SK-N-SH treated with all-trans-retinoic acid at 6 μM for 48 hours (cell line): ENCODE measurements around the gene ZNF660.

Experiments used
- ATAC-seq: fragments of 200-7000 bp; cut with Tn5 transposase; 3 replicates; pipeline ENCODE4 v1.9.1; 2020; ENCODE audit warnings: mild to moderate bottlenecking, moderate library complexity
- ARNTL ChIP-seq: fragments of 450-650 bp; formaldehyde crosslinking; IDR thresholded peaks from 2 replicates; pipeline ENCODE4 v1.5.0; 2020; ENCODE audit warnings: low read depth, mild to moderate bottlenecking, moderate library complexity, borderline replicate concordance
- BACH2 ChIP-seq: fragments of 250-450 bp; sonication (Bioruptor Pico); IDR thresholded peaks from 2 replicates; pipeline ENCODE4 v1.9.0; 2021; ENCODE audit warnings: mild to moderate bottlenecking, borderline replicate concordance
- CREB5 ChIP-seq: fragments of 250-450 bp; sonication (Bioruptor Pico); IDR thresholded peaks from 2 replicates; pipeline ENCODE4 v1.5.1; 2020; ENCODE audit warnings: low read depth, mild to moderate bottlenecking, moderate library complexity
- CSDC2 ChIP-seq: fragments of 250-450 bp; sonication (Bioruptor Pico); IDR thresholded peaks from 2 replicates; pipeline ENCODE4 v1.5.0; 2020; ENCODE audit warnings: mild to moderate bottlenecking, moderate library complexity
- CSRNP3 ChIP-seq: fragments of 250-450 bp; sonication (Bioruptor Pico); IDR thresholded peaks from 2 replicates; pipeline ENCODE4 v1.5.1; 2021; ENCODE audit warnings: mild to moderate bottlenecking, moderate library complexity
- ESRRG ChIP-seq: fragments of 250-450 bp; sonication (Bioruptor Pico); IDR thresholded peaks from 2 replicates; pipeline ENCODE4 v1.6.1; 2021; ENCODE audit warnings: mild to moderate bottlenecking
- GLIS3 ChIP-seq: fragments of 250-450 bp; sonication (Bioruptor Pico); IDR thresholded peaks from 2 replicates; pipeline ENCODE4 v1.5.0; 2020; ENCODE audit warnings: mild to moderate bottlenecking, moderate library complexity
- ISL1 ChIP-seq: fragments of 250-450 bp; sonication (Bioruptor Pico); IDR thresholded peaks from 2 replicates; pipeline ENCODE4 v2.1.2; 2022; ENCODE audit warnings: mild to moderate bottlenecking, moderate library complexity
- OSR1 ChIP-seq: fragments of 250-450 bp; sonication (Bioruptor Pico); IDR thresholded peaks from 2 replicates; pipeline ENCODE4 v1.8.0; 2022; ENCODE audit warnings: moderate library complexity, mild to moderate bottlenecking, inconsistent platforms
- POU6F1 ChIP-seq: fragments of 250-450 bp; sonication (Bioruptor Pico); IDR thresholded peaks from 2 replicates; pipeline ENCODE4 v1.8.0; 2021; ENCODE audit warnings: low read depth, mild to moderate bottlenecking, moderate library complexity, borderline replicate concordance
- PPARA ChIP-seq: fragments of 250-450 bp; sonication (Bioruptor Pico); IDR thresholded peaks from 2 replicates; pipeline ENCODE4 v1.5.0; 2020; ENCODE audit warnings: mild to moderate bottlenecking, borderline replicate concordance
- RARB ChIP-seq: fragments of 250-450 bp; sonication (Bioruptor Pico); IDR thresholded peaks from 2 replicates; pipeline ENCODE4 v1.8.0; 2021; ENCODE audit warnings: mild to moderate bottlenecking, moderate library complexity
- SNAI2 ChIP-seq: fragments of 250-450 bp; sonication (Bioruptor Pico); IDR thresholded peaks from 2 replicates; pipeline ENCODE4 v1.5.0; 2020; ENCODE audit warnings: mild to moderate bottlenecking, moderate library complexity
- TCF4 ChIP-seq: fragments of 250-450 bp; sonication (Bioruptor Pico); IDR thresholded peaks from 2 replicates; pipeline ENCODE4 v1.8.0; 2021; ENCODE audit warnings: mild to moderate bottlenecking, moderate library complexity, borderline replicate concordance
- TOX ChIP-seq: fragments of 250-450 bp; sonication (Bioruptor Pico); IDR thresholded peaks from 2 replicates; pipeline ENCODE4 v1.8.0; 2021; ENCODE audit warnings: mild to moderate bottlenecking, moderate library complexity, borderline replicate concordance
- TSHZ2 ChIP-seq: fragments of 250-450 bp; sonication (Bioruptor Pico); IDR thresholded peaks from 2 replicates; pipeline ENCODE4 v1.5.0; 2020; ENCODE audit warnings: mild to moderate bottlenecking, moderate library complexity
- ZC3H10 ChIP-seq: fragments of 250-450 bp; sonication (Bioruptor Pico); IDR thresholded peaks from 2 replicates; pipeline ENCODE4 v1.5.1; 2021; ENCODE audit warnings: mild to moderate bottlenecking, moderate library complexity
- ZFP3 ChIP-seq: fragments of 250-450 bp; sonication (Bioruptor Pico); IDR thresholded peaks from 2 replicates; pipeline ENCODE4 v1.5.0; 2020; ENCODE audit warnings: mild to moderate bottlenecking, moderate library complexity
- ZFP30 ChIP-seq: fragments of 450-650 bp; formaldehyde crosslinking; IDR thresholded peaks from 2 replicates; pipeline ENCODE4 v1.5.0; 2022; ENCODE audit warnings: mild to moderate bottlenecking, moderate library complexity
- ZNF565 ChIP-seq: fragments of 450-650 bp; formaldehyde crosslinking; conservative IDR thresholded peaks from 2 replicates; pipeline ENCODE4 v1.5.0; 2020; ENCODE audit warnings: low read depth, mild to moderate bottlenecking, moderate library complexity
- ZNF70 ChIP-seq: fragments of 450-650 bp; formaldehyde crosslinking; IDR thresholded peaks from 2 replicates; pipeline ENCODE4 v1.5.0; 2020; ENCODE audit warnings: mild to moderate bottlenecking, moderate library complexity
- ZNF8 ChIP-seq: fragments of 450-650 bp; formaldehyde crosslinking; IDR thresholded peaks from 2 replicates; pipeline ENCODE4 v1.5.0; 2020; ENCODE audit warnings: mild to moderate bottlenecking, moderate library complexity
- TF ChIP-seq, protein P1 (sequence below): fragments of 250-450 bp; sonication (Bioruptor Pico); IDR thresholded peaks from 2 replicates; pipeline ENCODE4 v1.8.0; 2020; ENCODE audit warnings: mild to moderate bottlenecking, moderate library complexity, borderline replicate concordance

The ZNF660 gene

DNA sequence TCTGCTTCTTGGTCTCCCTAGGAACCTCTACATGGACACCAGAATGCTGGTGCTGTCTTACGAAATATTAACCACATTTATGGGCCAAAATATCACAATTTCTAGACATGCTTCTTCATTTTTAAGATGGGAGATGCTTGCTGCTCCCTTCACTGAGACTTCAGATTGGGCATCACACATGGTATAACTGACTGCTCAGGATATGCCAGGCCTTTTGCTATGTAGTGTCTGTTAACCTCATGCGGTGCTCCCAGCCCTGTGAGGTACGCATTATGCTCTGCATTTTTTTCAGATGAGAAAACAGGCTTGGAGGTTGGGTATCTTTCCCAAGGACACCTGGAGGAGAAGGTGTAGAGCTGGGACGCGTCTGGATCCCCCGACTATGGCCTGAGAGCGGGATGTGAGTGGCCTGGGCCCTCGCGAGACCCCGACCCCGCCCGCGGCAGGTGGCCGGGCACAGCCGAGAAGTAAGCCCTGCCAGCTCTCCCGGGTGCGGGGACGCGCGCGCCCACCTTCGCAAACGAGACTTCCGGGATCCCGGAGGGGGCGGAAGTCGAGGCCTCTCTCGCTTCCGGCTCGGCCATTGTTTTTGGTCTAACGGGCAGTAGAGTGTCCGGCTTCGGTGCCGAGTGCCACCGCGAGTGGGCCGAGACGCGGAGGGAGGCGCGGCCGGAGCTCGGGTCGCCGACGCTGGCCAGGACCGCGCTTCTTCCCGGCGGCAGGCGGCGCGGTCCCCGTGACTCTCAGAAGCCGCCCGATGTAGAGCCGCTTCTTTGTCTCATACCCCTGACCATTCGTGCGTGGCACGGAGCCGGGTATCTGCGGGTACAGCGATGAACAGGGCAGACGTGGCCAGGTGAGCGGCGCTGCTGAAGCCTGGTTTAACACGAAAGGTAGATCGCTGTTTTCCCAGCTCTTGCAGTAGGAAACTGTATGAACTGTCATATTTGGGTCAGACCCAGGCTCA is 29.9 kb upstream of the ZNF660 start, which contains the start of gene ZKSCAN7:
ZKSCAN7 (plus strand) TSS at position 568 of the 967 bp plus-strand sequence. CDS start 1,855 bp downstream, outside the sequence.
- ATAC-seq: peak; percentile 92
- TF ChIP-seq SNAI2 (CRISPR knock-in tag) (peak; percentile 89; the same call in 1 of the 2 replicates), GLIS3 (peak; percentile 71; the same call in 1 of the 2 replicates), TCF4 (CRISPR knock-in tag) (no peak), CSRNP3 (CRISPR knock-in tag) (no peak), ISL1 (CRISPR knock-in tag) (peak; percentile 18; the same call in 1 of the 2 replicates), RARB (CRISPR knock-in tag) (no peak; the same call in 1 of the 2 replicates), ARNTL (no peak), TOX (CRISPR knock-in tag) (no peak), PPARA (CRISPR knock-in tag) (no peak), ZFP3 (peak; percentile 81), ZFP30 (CRISPR knock-in tag) (peak; percentile 47; the same call in 1 of the 2 replicates), ZNF565 (CRISPR knock-in tag) (no peak), CSDC2 (CRISPR knock-in tag) (peak; percentile 97), BACH2 (no peak), ZNF70 (CRISPR knock-in tag) (no peak), OSR1 (CRISPR knock-in tag) (peak; percentile 69; the same call in 1 of the 2 replicates), TSHZ2 (peak; percentile 86), ESRRG (CRISPR knock-in tag) (no peak), ZNF8 (CRISPR knock-in tag) (no peak), ZC3H10 (no peak), CREB5 (CRISPR knock-in tag) (no peak), POU6F1 (CRISPR knock-in tag) (no peak)
- TF ChIP-seq, protein P1, sequence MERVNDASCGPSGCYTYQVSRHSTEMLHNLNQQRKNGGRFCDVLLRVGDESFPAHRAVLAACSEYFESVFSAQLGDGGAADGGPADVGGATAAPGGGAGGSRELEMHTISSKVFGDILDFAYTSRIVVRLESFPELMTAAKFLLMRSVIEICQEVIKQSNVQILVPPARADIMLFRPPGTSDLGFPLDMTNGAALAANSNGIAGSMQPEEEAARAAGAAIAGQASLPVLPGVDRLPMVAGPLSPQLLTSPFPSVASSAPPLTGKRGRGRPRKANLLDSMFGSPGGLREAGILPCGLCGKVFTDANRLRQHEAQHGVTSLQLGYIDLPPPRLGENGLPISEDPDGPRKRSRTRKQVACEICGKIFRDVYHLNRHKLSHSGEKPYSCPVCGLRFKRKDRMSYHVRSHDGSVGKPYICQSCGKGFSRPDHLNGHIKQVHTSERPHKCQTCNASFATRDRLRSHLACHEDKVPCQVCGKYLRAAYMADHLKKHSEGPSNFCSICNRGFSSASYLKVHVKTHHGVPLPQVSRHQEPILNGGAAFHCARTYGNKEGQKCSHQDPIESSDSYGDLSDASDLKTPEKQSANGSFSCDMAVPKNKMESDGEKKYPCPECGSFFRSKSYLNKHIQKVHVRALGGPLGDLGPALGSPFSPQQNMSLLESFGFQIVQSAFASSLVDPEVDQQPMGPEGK (CRISPR knock-in tag): no peak

DNA sequence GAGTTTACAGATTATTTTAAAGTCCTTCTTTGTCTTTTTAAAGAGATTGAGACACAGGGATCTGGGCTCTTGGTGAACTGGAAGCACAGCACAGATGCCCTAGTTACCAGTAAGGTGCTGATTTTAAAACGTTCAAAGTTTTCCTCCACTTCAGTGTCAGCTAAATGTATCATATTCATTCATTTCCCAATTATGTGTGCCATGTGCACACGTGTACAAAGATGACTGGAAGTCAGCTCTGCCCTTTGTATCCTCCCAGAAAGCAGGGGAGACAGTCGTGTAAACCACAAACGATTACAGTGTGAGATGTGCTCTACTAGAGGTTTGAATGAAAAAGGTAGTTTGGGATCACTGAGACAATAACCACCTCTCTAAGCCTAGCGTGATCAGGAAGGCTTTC is 29.0 kb upstream of the ZNF660 start:
- peak; percentile 38 for ATAC-seq
- TF ChIP-seq ZFP30 (CRISPR knock-in tag): no peak
- TF ChIP-seq TOX (CRISPR knock-in tag): no peak
- TF ChIP-seq, protein P1 (CRISPR knock-in tag): no peak
- TF ChIP-seq RARB (CRISPR knock-in tag): no peak
- no peak for TF ChIP-seq BACH2
- TF ChIP-seq ZNF70 (CRISPR knock-in tag): no peak
- TF ChIP-seq ISL1 (CRISPR knock-in tag): no peak
- TF ChIP-seq TSHZ2: no peak
- no peak for TF ChIP-seq TCF4 (CRISPR knock-in tag)
